NCI-H128 (cell line): Measurements from ENCODE around the gene DPY30.
"Not testable (repeated sequence)": the region's sequence is repeated elsewhere in the genome, so short reads cannot be mapped to it uniquely, and the experiment has no call there.

Experiments
- DNase-seq: peaks from one replicate; lab custom pipeline; 2025; ENCODE audit not compliant: unreplicated experiment; lab: John Stamatoyannopoulos, UW

DPY30 gene

GRCh38 chr2:32010280-32010669 lies 29.3 kb downstream of the DPY30 start:
- DNase-seq: not testable (repeated sequence)

GRCh38 chr2:32009516-32010256 lies 29.9 kb downstream of the DPY30 start:
- no peak for DNase-seq

- no peak for DNase-seq
These were observed 30.6 kb downstream of the DPY30 start for GRCh38 chr2:32008805-32009515.

GRCh38 chr2:32007121-32007391 lies 32.5 kb downstream of the DPY30 start:
- no peak for DNase-seq

- no peak for DNase-seq
These were observed 34.1 kb downstream of the DPY30 start for GRCh38 chr2:32005371-32005976.

GRCh38 chr2:32003791-32004190 lies 35.8 kb downstream of the DPY30 start:
- no peak for DNase-seq

GRCh38 chr2:32002406-32002805 lies 37.2 kb downstream of the DPY30 start:
- no peak for DNase-seq

- no peak for DNase-seq
These were observed 40.2 kb downstream of the DPY30 start for GRCh38 chr2:31999438-31999837.

GRCh38 chr2:31998731-31999383 lies 40.7 kb downstream of the DPY30 start:
- no peak for DNase-seq

- DNase-seq: no peak
These were observed 42.0 kb downstream of the DPY30 start for GRCh38 chr2:31997653-31998052.

- DNase-seq: no peak
These were observed 42.9 kb downstream of the DPY30 start for GRCh38 chr2:31996571-31997150.

GRCh38 chr2:31992934-31993333 lies 46.7 kb downstream of the DPY30 start:
- DNase-seq: no peak

- DNase-seq: no peak
These were observed 47.5 kb downstream of the DPY30 start for GRCh38 chr2:31992025-31992579.

GRCh38 chr2:31989946-31990345 lies 49.7 kb downstream of the DPY30 start:
- DNase-seq: no peak

- no peak for DNase-seq
These were observed 52.0 kb downstream of the DPY30 start for GRCh38 chr2:31987454-31988220.

GRCh38 chr2:31986906-31987305 lies 52.7 kb downstream of the DPY30 start:
- no peak for DNase-seq

GRCh38 chr2:31983762-31984467 lies 55.7 kb downstream of the DPY30 start:
- no peak for DNase-seq

GRCh38 chr2:31980674-31981356 lies 58.8 kb downstream of the DPY30 start:
- no peak for DNase-seq

GRCh38 chr2:31979956-31980355 lies 59.6 kb downstream of the DPY30 start:
- DNase-seq: no peak
